ENCODE measurements around the gene LRRC25.

Gene LRRC25

DNA sequence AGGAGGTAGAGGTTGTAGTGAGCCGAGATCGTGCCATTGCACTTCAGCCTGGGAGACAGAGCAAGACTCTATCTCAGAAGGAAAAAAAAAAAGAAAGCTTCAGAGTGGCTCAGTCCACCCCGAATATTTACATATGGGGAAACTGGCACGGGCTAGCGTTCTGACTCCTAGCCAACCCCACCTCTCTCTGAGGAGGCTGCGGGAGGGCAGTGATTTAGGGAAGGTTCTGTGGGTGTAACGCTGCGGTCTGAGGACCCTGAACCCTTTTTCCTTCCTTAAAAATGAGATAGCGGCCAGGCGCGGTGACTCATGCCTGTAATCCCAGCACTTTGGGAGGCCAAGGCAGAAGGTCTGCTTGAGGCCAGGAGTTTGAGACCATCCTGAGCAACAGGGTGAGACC, 5.0 kb downstream of the LRRC25 start:
- Histone ChIP-seq H3K9me3 (ENCODE audit: control insufficient read depth, low read length) (no peaks in the 10 kb centered on the region), H3K4me2 (ENCODE audit: low read length) (no peak overlapping the region), H3K79me2 (no peaks in the 10 kb centered on the region), H3K4me3 (ENCODE audit: low read depth, low read length) (no peak overlapping the region), H3K9ac (no peak overlapping the region), H3K27ac (no peak overlapping the region), H3K27me3 (ENCODE audit: control insufficient read depth, insufficient read depth, low read length) (no peaks in the 10 kb centered on the region), H3K36me3 (ENCODE audit: control insufficient read depth, insufficient read depth, low read length) (no peaks in the 10 kb centered on the region), H3K4me1 (peaks cover 7% of the 10 kb centered on the region), H2AFZ (no peak overlapping the region)
- TF ChIP-seq, protein P1, sequence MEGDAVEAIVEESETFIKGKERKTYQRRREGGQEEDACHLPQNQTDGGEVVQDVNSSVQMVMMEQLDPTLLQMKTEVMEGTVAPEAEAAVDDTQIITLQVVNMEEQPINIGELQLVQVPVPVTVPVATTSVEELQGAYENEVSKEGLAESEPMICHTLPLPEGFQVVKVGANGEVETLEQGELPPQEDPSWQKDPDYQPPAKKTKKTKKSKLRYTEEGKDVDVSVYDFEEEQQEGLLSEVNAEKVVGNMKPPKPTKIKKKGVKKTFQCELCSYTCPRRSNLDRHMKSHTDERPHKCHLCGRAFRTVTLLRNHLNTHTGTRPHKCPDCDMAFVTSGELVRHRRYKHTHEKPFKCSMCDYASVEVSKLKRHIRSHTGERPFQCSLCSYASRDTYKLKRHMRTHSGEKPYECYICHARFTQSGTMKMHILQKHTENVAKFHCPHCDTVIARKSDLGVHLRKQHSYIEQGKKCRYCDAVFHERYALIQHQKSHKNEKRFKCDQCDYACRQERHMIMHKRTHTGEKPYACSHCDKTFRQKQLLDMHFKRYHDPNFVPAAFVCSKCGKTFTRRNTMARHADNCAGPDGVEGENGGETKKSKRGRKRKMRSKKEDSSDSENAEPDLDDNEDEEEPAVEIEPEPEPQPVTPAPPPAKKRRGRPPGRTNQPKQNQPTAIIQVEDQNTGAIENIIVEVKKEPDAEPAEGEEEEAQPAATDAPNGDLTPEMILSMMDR (IDR thresholded peaks at IDR 0.05), result no peak

DNA sequence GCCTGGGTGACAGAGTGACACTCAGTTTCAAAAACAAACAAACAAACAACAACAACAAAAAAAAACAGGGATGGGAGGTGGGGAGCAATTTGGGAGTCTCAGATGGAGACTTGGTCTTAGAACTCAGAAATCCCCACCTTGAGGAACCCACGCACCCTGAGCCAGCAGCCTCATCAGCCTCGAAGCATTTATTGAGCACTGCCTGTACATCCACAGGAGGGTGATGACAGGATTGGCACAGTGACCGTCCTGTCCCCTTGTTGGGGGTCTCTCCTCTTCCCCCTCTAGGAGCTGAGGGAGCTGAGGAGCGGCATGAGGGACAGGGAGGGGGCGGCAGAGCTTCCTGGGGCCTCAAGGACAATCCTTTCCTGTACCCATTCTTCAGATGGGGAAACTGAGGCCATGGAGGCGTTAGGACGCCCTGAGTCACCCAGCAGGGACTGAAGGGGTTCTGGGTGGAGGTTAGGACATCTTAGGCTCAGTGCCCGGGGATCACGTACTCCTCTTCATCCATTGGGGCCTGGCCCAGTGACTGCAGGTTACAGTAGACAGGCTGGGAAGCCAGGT, 5.8 kb downstream of the LRRC25 start:
- Histone ChIP-seq H2AFZ (no peak overlapping the region), H3K79me2 (no peaks in the 10 kb centered on the region), H3K4me2 (ENCODE audit: low read length) (no peak overlapping the region), H3K4me1 (peaks cover 7% of the 10 kb centered on the region), H3K27me3 (ENCODE audit: control insufficient read depth, insufficient read depth, low read length) (no peaks in the 10 kb centered on the region), H3K9ac (no peak overlapping the region), H3K36me3 (ENCODE audit: control insufficient read depth, insufficient read depth, low read length) (no peaks in the 10 kb centered on the region), H3K27ac (no peak overlapping the region), H3K9me3 (ENCODE audit: control insufficient read depth, low read length) (no peaks in the 10 kb centered on the region), H3K4me3 (ENCODE audit: low read depth, low read length) (no peak overlapping the region)
- TF ChIP-seq, protein P1 (IDR thresholded peaks at IDR 0.05), result no peak

DNA sequence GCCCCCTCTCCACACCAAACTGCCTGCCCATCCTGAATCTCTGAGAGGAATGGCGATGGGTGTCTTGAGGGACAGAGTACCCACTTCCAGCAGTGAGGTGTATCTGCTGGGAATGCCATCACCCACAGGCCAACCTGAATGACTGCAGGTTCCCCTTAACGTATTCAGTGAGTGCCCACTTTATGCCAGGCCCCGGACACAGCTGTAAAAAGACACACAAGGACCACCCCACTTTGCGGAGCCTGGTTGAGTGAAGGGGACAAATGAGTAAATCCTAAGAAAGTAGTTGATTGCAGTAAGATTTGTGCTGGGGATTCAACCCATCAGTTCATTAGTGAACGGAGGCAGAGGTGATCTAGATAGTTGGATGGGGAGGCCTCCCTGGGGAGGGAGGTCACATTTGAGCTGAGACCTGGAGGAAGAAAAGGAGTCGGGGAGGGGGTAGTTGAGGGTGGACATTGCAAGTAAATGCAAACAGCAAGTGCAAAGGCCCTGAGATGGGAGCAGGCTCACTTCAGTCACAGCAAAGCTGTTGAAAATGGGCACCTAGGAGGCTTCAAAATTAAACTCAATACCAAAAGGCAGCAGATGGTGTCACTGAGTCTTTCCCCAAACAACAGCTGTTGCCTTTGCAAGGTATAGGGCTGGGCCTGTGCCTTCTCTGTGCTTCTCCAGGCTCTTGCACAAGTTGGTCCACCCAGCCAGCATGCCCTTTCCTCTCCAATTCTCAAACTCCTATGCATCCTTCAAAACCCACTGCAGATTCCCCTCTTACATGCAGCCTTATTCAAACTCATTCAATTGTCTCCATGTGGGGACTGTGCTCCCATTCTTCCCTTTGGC, 7.1 kb downstream of the LRRC25 start:
- no peak overlapping the region for H2AFZ ChIP-seq
- peaks cover 7% of the 10 kb centered on the region for H3K4me1 ChIP-seq
- H3K4me2 ChIP-seq (ENCODE audit: low read length), result no peak overlapping the region
- no peaks in the 10 kb centered on the region for H3K36me3 ChIP-seq (ENCODE audit: control insufficient read depth, insufficient read depth, low read length)
- H3K4me3 ChIP-seq (ENCODE audit: low read depth, low read length), result no peak overlapping the region
- no peak overlapping the region for H3K27ac ChIP-seq
- TF ChIP-seq, protein P1 (IDR thresholded peaks at IDR 0.05), result no peak
- H3K27me3 ChIP-seq (ENCODE audit: control insufficient read depth, insufficient read depth, low read length), result no peaks in the 10 kb centered on the region
- H3K79me2 ChIP-seq, result no peaks in the 10 kb centered on the region
- H3K9ac ChIP-seq, result no peak overlapping the region
- H3K9me3 ChIP-seq (ENCODE audit: control insufficient read depth, low read length), result no peaks in the 10 kb centered on the region

DNA sequence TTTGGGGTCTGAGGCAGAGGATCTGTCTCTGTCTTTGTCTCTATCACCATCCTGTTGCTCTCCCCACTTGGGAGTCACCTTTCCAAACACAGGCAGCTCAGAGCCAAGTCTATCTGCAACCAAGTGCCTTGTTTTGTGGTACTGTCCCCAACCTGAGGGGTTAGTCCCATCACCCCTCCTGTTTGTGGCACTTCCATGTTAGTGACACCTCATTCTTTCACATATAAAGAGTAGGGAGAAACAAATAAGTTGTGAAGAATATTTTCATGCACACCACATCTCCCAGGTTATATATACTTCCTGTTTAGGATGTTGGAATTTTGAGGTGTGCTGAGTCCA, 7.7 kb downstream of the LRRC25 start:
- TF ChIP-seq, protein P1 (IDR thresholded peaks at IDR 0.05), result no peak
- Histone ChIP-seq H3K27me3 (ENCODE audit: control insufficient read depth, insufficient read depth, low read length) (no peaks in the 10 kb centered on the region), H3K27ac (no peak overlapping the region), H3K4me3 (ENCODE audit: low read depth, low read length) (no peak overlapping the region), H2AFZ (no peak overlapping the region), H3K79me2 (no peaks in the 10 kb centered on the region), H3K9me3 (ENCODE audit: control insufficient read depth, low read length) (no peaks in the 10 kb centered on the region), H3K4me1 (peaks cover 7% of the 10 kb centered on the region), H3K36me3 (ENCODE audit: control insufficient read depth, insufficient read depth, low read length) (no peaks in the 10 kb centered on the region), H3K4me2 (ENCODE audit: low read length) (no peak overlapping the region), H3K9ac (no peak overlapping the region)
